ENCODE measurements around the gene RPL35. TPM values are rescaled to one million over a fixed set of nuclear protein-coding genes. Genes with fewer than 3 reads are reported as not detected.

The RPL35 gene
- total RNA-seq, 2 experiments from 2014 or later, result 1,403 to 1,537 TPM

Other genes starting within 250 kb of the RPL35 start
- under 1 TPM; 0.10 to 0.19 TPM for gene NR6A1, start 90.6 kb downstream of the RPL35 start, total RNA-seq
- gene OLFML2A, start 84.8 kb downstream of the RPL35 start, total RNA-seq, result not detected
- gene WDR38, start 8.5 kb downstream of the RPL35 start, total RNA-seq, result not detected
- 10 to 100 TPM; 44.1 to 63.3 TPM for gene ARPC5L, start 173 bp upstream of the RPL35 start, total RNA-seq
- gene GOLGA1, start 79.1 kb upstream of the RPL35 start, total RNA-seq, result 10 to 100 TPM; 15.2 to 19.3 TPM

Measured in activated CD4-positive, alpha-beta T cell treated with anti-CD3 and anti-CD28 coated beads, Interleukin-2, amount 10 ng/mL, durations not matched to agents 7 days and 5 days (primary cell).